Endothelial cell of umbilical vein (primary cell): Measurements from ENCODE around the gene C10orf53. TPM values are rescaled to one million over a fixed set of nuclear protein-coding genes. Genes with fewer than 3 reads are reported as not detected.

ENCODE experiments used
- BruUV-seq: library from RNA; stranded (reverse); fragments of 400-500 nt; replicated peaks from 2 replicates; lab custom pipeline; 2021; lab: Mats Ljungman, UMichigan
- CTCF ChIA-PET: fragments of 300-600, 350-600 bp; sonication (Branson Sonifier 250); formaldehyde crosslinking; loops from one replicate; lab custom pipeline; 2021; ENCODE audit warnings: antibody characterized with exemption, inconsistent platforms; lab: Charles Lee
- POLR2A ChIA-PET: fragments of 300-600, 350-600 bp; sonication (Branson Sonifier 250); formaldehyde crosslinking; loops from one replicate; lab custom pipeline; 2021; ENCODE audit warnings: antibody characterized with exemption, inconsistent platforms; lab: Charles Lee
- DNase-seq: peaks from one replicate; pipeline ENCODE4 v3.0.0-alpha.2; 2011; ENCODE audit warnings: low read depth, low spot score
- FAIRE-seq: peaks from 2 replicates; lab custom pipeline; 2011; peaks lifted over from hg19 to GRCh38; lab: Jason Lieb, UNC
- H2AFZ ChIP-seq: 2 replicates; pipeline ENCODE4 v1.6.0; 2012; ENCODE audit warnings: low read depth, low read length, control low read depth, inconsistent platforms
- H3K27ac ChIP-seq: 2 replicates; pipeline ENCODE4 v1.5.1; 2011; ENCODE audit warnings: low read depth, mild to moderate bottlenecking, control low read depth, low read length, moderate library complexity; ENCODE audit not compliant: insufficient read depth
- H3K27me3 ChIP-seq, 2 experiments: 2 replicates each; pipeline versions ENCODE4 v1.6.0 to v1.6.1; 2011; ENCODE audit warnings: low read length in 2 of 2, mixed read lengths in 1 of 2; ENCODE audit not compliant: control insufficient read depth in 2 of 2, insufficient read depth in 2 of 2
- H3K36me3 ChIP-seq, 2 experiments: 2 replicates in 1 of 2; 3 replicates in 1 of 2; pipeline ENCODE4 v1.5.1; 2011; ENCODE audit warnings: low read length in 2 of 2, mild to moderate bottlenecking in 1 of 2, moderate library complexity in 1 of 2; ENCODE audit not compliant: control insufficient read depth in 2 of 2, insufficient read depth in 2 of 2; ENCODE audit errors: extremely low read depth in 1 of 2
- H3K4me1 ChIP-seq: 3 replicates; pipeline ENCODE4 v1.5.1; 2011; ENCODE audit warnings: mild to moderate bottlenecking, low read length; ENCODE audit not compliant: control insufficient read depth, insufficient read depth; ENCODE audit errors: extremely low read depth
- H3K4me2 ChIP-seq: 2 replicates; pipeline ENCODE4 v1.6.1; 2011; ENCODE audit warnings: low read length, control low read depth, mixed read lengths; ENCODE audit not compliant: insufficient read depth
- H3K4me3 ChIP-seq, 3 experiments: fragments of 200-600 bp in 1 of 3; sonication (generic), shearing (Covaris generic) in 1 of 3; replicated peaks in 1 of 3; 2 replicates each; pipeline ENCODE4 v1.5.1; 2011 to 2016; ENCODE audit warnings: control low read depth in 3 of 3, low read length in 3 of 3, mild to moderate bottlenecking in 2 of 3, inconsistent platforms in 1 of 3, low read depth in 1 of 3, moderate library complexity in 1 of 3; ENCODE audit not compliant: insufficient read depth in 1 of 3
- H3K79me2 ChIP-seq: 2 replicates; pipeline ENCODE4 v1.6.0; 2012; ENCODE audit warnings: low read length, inconsistent platforms; ENCODE audit not compliant: control insufficient read depth, insufficient read depth
- H3K9ac ChIP-seq: replicated peaks from 2 replicates; pipeline ENCODE3; 2011; ENCODE audit warnings: low read length, control low read depth; ENCODE audit not compliant: insufficient read depth; ENCODE audit errors: extremely low read depth
- H3K9me1 ChIP-seq: replicated peaks from 3 replicates; pipeline ENCODE4 v1.6.0; 2011; ENCODE audit warnings: mild to moderate bottlenecking, low read length; ENCODE audit not compliant: control insufficient read depth, insufficient read depth; ENCODE audit errors: extremely low read depth
- H3K9me3 ChIP-seq: replicated peaks from 2 replicates; pipeline ENCODE4 v1.5.1; 2012; ENCODE audit warnings: low read length, inconsistent platforms; ENCODE audit not compliant: control insufficient read depth, insufficient read depth
- H4K20me1 ChIP-seq: replicated peaks from 2 replicates; pipeline ENCODE3; 2011; ENCODE audit warnings: mild to moderate bottlenecking, low read length; ENCODE audit not compliant: control insufficient read depth, insufficient read depth; ENCODE audit errors: extremely low read depth
- EZH2 ChIP-seq: IDR thresholded peaks from 2 replicates; pipeline ENCODE4 v1.6.1; 2012; ENCODE audit warnings: borderline replicate concordance, low read depth, mild to moderate bottlenecking, moderate library complexity, low read length, inconsistent platforms; ENCODE audit not compliant: severe bottlenecking
- FOS ChIP-seq: IDR thresholded peaks from 2 replicates; pipeline ENCODE4 v1.6.1; 2011; ENCODE audit warnings: mild to moderate bottlenecking, low read length, moderate library complexity, borderline replicate concordance; ENCODE audit not compliant: insufficient read depth
- GATA2 ChIP-seq: IDR thresholded peaks from 2 replicates; pipeline ENCODE4 v1.7.0; 2011; ENCODE audit warnings: low read depth, mild to moderate bottlenecking, moderate library complexity, mixed read lengths, low read length; ENCODE audit not compliant: insufficient read length, insufficient read depth
- JUN ChIP-seq: IDR thresholded peaks from 2 replicates; pipeline ENCODE4 v1.6.1; 2011; ENCODE audit warnings: borderline replicate concordance, low read depth; ENCODE audit not compliant: insufficient read length, insufficient read depth
- MAX ChIP-seq: IDR thresholded peaks from 2 replicates; pipeline ENCODE4 v1.6.1; 2011; ENCODE audit not compliant: insufficient read depth, insufficient read length
- MYC ChIP-seq: IDR thresholded peaks from one replicate; pipeline ENCODE4 v1.6.1; 2011; ENCODE audit warnings: mild to moderate bottlenecking, low read depth, low read length
- POLR2A ChIP-seq: IDR thresholded peaks from 2 replicates; pipeline ENCODE4 v1.6.1; 2012; ENCODE audit warnings: low read depth, mild to moderate bottlenecking, control low read depth, low read length
- POLR2AphosphoS5 ChIP-seq: IDR thresholded peaks from 2 replicates; pipeline ENCODE4 v1.6.1; 2012; ENCODE audit warnings: low read depth, mild to moderate bottlenecking, control low read depth, low read length, moderate library complexity; ENCODE audit not compliant: insufficient read depth
- dilution Hi-C: fragments of 300-500 bp; cut with MboI; formaldehyde crosslinking; loops from one replicate; pipeline ENCODE4 v1.15.0; 2019; ENCODE audit warnings: low sequenced_read_pairs; ENCODE audit not compliant: extremely low pct_ligation_motif_present
- intact Hi-C: fragments of 100-400 bp; cut with micrococcal nuclease; formaldehyde crosslinking; loops from one replicate; pipeline ENCODE4 v1.10.0; 2022
- polyA plus RNA-seq, 4 experiments: library from polyadenylated mRNA; depleted of rRNA in 3 of 4; stranded (reverse) in 3 of 4; unstranded in 1 of 4; fragments of >200 nt; gene quantifications; 2 replicates each; pipeline versions ENCODE4 v1.2.1 to v1.2.3, GENCODE V29; 2011 to 2012; ENCODE audit warnings: missing spikeins in 1 of 4
- total RNA-seq: library from RNA; stranded (reverse); gene quantifications from 2 replicates; pipeline ENCODE4 v1.2.3, GENCODE V29; 2021

The C10orf53 gene
- total and polyA plus RNA-seq, 2 donors (not counting 3 experiments of a cell fraction or from before 2014, with no cell fraction given) = not detected

GRCh38 chr10:49643241-49644034, 36.0 kb upstream of the C10orf53 start:
- intact Hi-C loops (no loop called here), dilution Hi-C loops (no loop called here)
- Histone ChIP-seq H3K27me3 (peaks cover 0 to 2% of the 10 kb centered on the region in 2 experiments), H3K9ac (no peak overlapping the region), H3K4me3 (no peak overlapping the region), H3K4me2 (no peak overlapping the region), H3K79me2 (no peaks in the 10 kb centered on the region), H3K9me1 (no peaks in the 10 kb centered on the region), H3K36me3 (no peaks in the 10 kb centered on the region), H3K4me1 (no peaks in the 10 kb centered on the region), H2AFZ (no peak overlapping the region), H4K20me1 (no peaks in the 10 kb centered on the region), H3K27ac (no peak overlapping the region), H3K9me3 (no peaks in the 10 kb centered on the region)
- FAIRE-seq = no peak
- DNase-seq = no peak
- TF ChIP-seq FOS (no peak), EZH2 (no peak), POLR2AphosphoS5 (no peak), JUN (no peak), POLR2A (no peak), GATA2 (no peak), MYC (no peak), MAX (no peak)
- CTCF ChIA-PET = no interaction called here
- POLR2A ChIA-PET = no interaction called here
- BruUV-seq = no TSS peak
